Ovary (tissue), 9 donors: ENCODE data around the gene CACNA1D. TPM values are rescaled to one million over a fixed set of nuclear protein-coding genes. Genes with fewer than 3 reads are reported as not detected.

ENCODE experiments used
- DNase-seq, 5 donors: peaks; one replicate each; pipeline ENCODE4 v3.0.0-alpha.2; 2019 to 2020
- H3K27ac ChIP-seq, 2 donors: fragments of 200-600 bp; one replicate each; pipeline versions ENCODE4 v1.5.1 to v1.8.0; 2019 to 2022
- H3K27me3 ChIP-seq: fragments of 200-600 bp; one replicate; pipeline ENCODE4 v1.8.0; 2022
- H3K36me3 ChIP-seq: fragments of 200-600 bp; sonication (generic); one replicate; pipeline ENCODE4 v1.5.1; 2019
- H3K4me1 ChIP-seq: one replicate; pipeline ENCODE4 v1.8.1; 2013; ENCODE audit warnings: mild to moderate bottlenecking, moderate library complexity; ENCODE audit not compliant: insufficient read depth
- H3K4me3 ChIP-seq: fragments of 200-600 bp; sonication (generic); one replicate; pipeline ENCODE4 v1.5.1; 2017
- H3K9me3 ChIP-seq, 2 donors: fragments of 200-600 bp in 1 of 2; sonication (generic) in 1 of 2; one replicate each; pipeline versions ENCODE4 v1.5.1 to v1.8.1; 2013 to 2019; ENCODE audit warnings: mild to moderate bottlenecking in 1 of 2, moderate library complexity in 1 of 2
- CTCF ChIP-seq, 3 donors: fragments of 450-650 bp in 2 of 3; fragments of 200-600 bp in 1 of 3; IDR thresholded peaks; one replicate each; pipeline versions ENCODE4 v1.5.1 to v1.8.0; 2016 to 2022; ENCODE audit warnings: antibody characterized with exemption in 3 of 3, mild to moderate bottlenecking in 1 of 3
- EP300 ChIP-seq: sonication (generic); formaldehyde crosslinking; IDR thresholded peaks from one replicate; pipeline ENCODE4 v1.6.1; 2017; ENCODE audit warnings: antibody characterized with exemption
- POLR2A ChIP-seq: fragments of 450-650 bp; IDR thresholded peaks from one replicate; pipeline ENCODE4 v1.6.1; 2017; ENCODE audit warnings: antibody characterized with exemption, mild to moderate bottlenecking, moderate library complexity
- WGBS, 3 donors: extraction: QIAGEN DNeasy Blood & Tissue Kit in 1 of 3; methylation state at CpG; one replicate each; pipeline versions ENCODE4 v1.1.5 to v1.1.7; 2013 to 2017; 5-methylcytosine and 5-hydroxymethylcytosine counted together
- intact Hi-C, 4 donors: fragments of 100-400 bp; cut with DNase I; formaldehyde crosslinking; loops; one replicate each; pipeline versions ENCODE4 v1.11.0 to v1.15.1; 2022 to 2023
- polyA plus RNA-seq, 2 donors: library from polyadenylated mRNA; stranded (reverse); fragments of 200-250 nt in 1 of 2; fragments of 350-450 nt in 1 of 2; fragmentation: Illumina TruSeq in 1 of 2; extraction: RNeasy Lipid Tissue Mini Kit (QIAGEN cat#74804) in 1 of 2; gene quantifications; one replicate each; pipeline ENCODE4 v1.2.3, GENCODE V29; 2013 to 2014
- total RNA-seq, 7 donors: library from RNA; depleted of rRNA in 2 of 7; stranded (reverse); fragments of >200 nt in 2 of 7; fragmentation: NEBNext Ultra II Directional in 3 of 7; extraction: Animal tissue kit (Norgen Biotek cat#: 25700) in 3 of 7; gene quantifications; one replicate each; pipeline versions ENCODE4 v1.1.0 to v1.2.4, GENCODE V29; 2016 to 2023
- donor health status: DM: no; HTN: no; CAD: no; lungs with moderate emphysema.
- donor health status: DM: no; HTN: no; CAD: no.
- donor health status: Bipolar disorder and iron deficiency.
- donor health status: DM: yes; HTN: yes; CAD: no.
- donor health status: DM: no; HTN: no; CAD: no.
- donor health status: DM: yes; HTN: yes; CAD: no.

The CACNA1D gene
- total and polyA plus RNA-seq, 9 donors, result 0.23 to 9.3 (median 5.1) TPM

GRCh38 chr3:53591646-53592045, 97.2 kb downstream of the CACNA1D start:
- no peak overlapping the region for H3K4me3 ChIP-seq
- no peak for DNase-seq
- WGBS, 3 donors, result 93 to 94% (median 94%) methylated on average over 6 of the region's 6 CpGs
- TF ChIP-seq CTCF (IDR thresholded peaks at IDR 0.05) (no peak), POLR2A (no peak), EP300 (no peak)
- H3K27me3 ChIP-seq, result no peaks in the 10 kb centered on the region
- intact Hi-C loops, result no loop called here
- no peaks in the 10 kb centered on the region for H3K4me1 ChIP-seq
- no peak overlapping the region for H3K27ac ChIP-seq
- H3K9me3 ChIP-seq, result no peaks in the 10 kb centered on the region
- H3K36me3 ChIP-seq, result no peaks in the 10 kb centered on the region

- 88 to 93% (median 92%) methylated on average over 7 of the region's 7 CpGs for WGBS, 3 donors
Observed at GRCh38 chr3:53592862-53593261, 98.5 kb downstream of the CACNA1D start.

GRCh38 chr3:53593611-53594010, 99.2 kb downstream of the CACNA1D start:
- no peak for TF ChIP-seq POLR2A
- TF ChIP-seq CTCF (IDR thresholded peaks at IDR 0.05), result no peak
- no peak for TF ChIP-seq EP300
- 18 to 24% (median 22%) methylated on average over 4 of the region's 4 CpGs for WGBS, 3 donors
- intact Hi-C loops, result no loop called here
- Histone ChIP-seq H3K36me3 (no peaks in the 10 kb centered on the region), H3K4me1 (no peaks in the 10 kb centered on the region), H3K27me3 (no peaks in the 10 kb centered on the region), H3K27ac (no peak overlapping the region), H3K9me3 (no peaks in the 10 kb centered on the region), H3K4me3 (no peak overlapping the region)
- DNase-seq, result no peak

More at GRCh38 chr3:53592862-53593261, 98.5 kb downstream of the CACNA1D start:
- no peaks in the 10 kb centered on the region for H3K4me1 ChIP-seq
- H3K4me3 ChIP-seq, result no peak overlapping the region
- H3K27me3 ChIP-seq, result no peaks in the 10 kb centered on the region
- TF ChIP-seq EP300 (no peak), POLR2A (no peak), CTCF (IDR thresholded peaks at IDR 0.05) (no peak)
- H3K27ac ChIP-seq, result no peak overlapping the region
- no peaks in the 10 kb centered on the region for H3K36me3 ChIP-seq
- DNase-seq, result no peak
- intact Hi-C loops, result no loop called here
- H3K9me3 ChIP-seq, result no peaks in the 10 kb centered on the region

- no peak overlapping the region for H3K27ac ChIP-seq
- no peaks in the 10 kb centered on the region for H3K4me1 ChIP-seq
- H3K4me3 ChIP-seq, result no peak overlapping the region
- WGBS, 3 donors, result 94 to 96% (median 94%) methylated on average over 3 of the region's 3 CpGs
- no peaks in the 10 kb centered on the region for H3K27me3 ChIP-seq
- H3K9me3 ChIP-seq, result no peaks in the 10 kb centered on the region
- H3K36me3 ChIP-seq, result no peaks in the 10 kb centered on the region
- intact Hi-C loops, result no loop called here
- DNase-seq, result no peak
- no peak for TF ChIP-seq CTCF (IDR thresholded peaks at IDR 0.05)
- no peak for TF ChIP-seq EP300
- TF ChIP-seq POLR2A, result no peak
Observed at GRCh38 chr3:53594276-53594675, 99.9 kb downstream of the CACNA1D start.
